K562 (cell line): ENCODE measurements around the gene CROCC2. TPM values are rescaled to one million over a fixed set of nuclear protein-coding genes. Genes with fewer than 3 reads are reported as not detected.

ENCODE experiments used
- ATAC-seq: fragments of 200-7000 bp; cut with Tn5 transposase; 3 replicates; pipeline ENCODE4 v1.9.1; 2020; ENCODE audit warnings: moderate library complexity
- BruUV-seq: library from RNA; stranded (reverse); fragments of 400-500 nt; replicated peaks from 2 replicates; lab custom pipeline; 2021; lab: Mats Ljungman, UMichigan
- CTCF ChIA-PET: fragments of 300-600 bp; formaldehyde crosslinking; extraction: SDS; loops from one replicate; lab custom pipeline; 2021; ENCODE audit warnings: low intra/inter-chr PET ratio; lab: Yijun Ruan, JAX
- POLR2A ChIA-PET: fragments of 300-600, 350-650 bp; sonication (Branson Sonifier 250); formaldehyde crosslinking; extraction: SDS; loops from one replicate; lab custom pipeline; 2021; ENCODE audit warnings: antibody characterized with exemption, inconsistent platforms; lab: Yijun Ruan, JAX
- DNase-seq, 4 experiments: peaks; one replicate each; pipeline versions ENCODE4 v3.0.0 to v3.0.0-alpha.2; 2011 to 2018; ENCODE audit warnings: low spot score in 3 of 4, mixed read lengths in 3 of 4; ENCODE audit errors: extremely low read depth in 1 of 4
- FAIRE-seq: peaks from 2 replicates; lab custom pipeline; 2011; peaks lifted over from hg19 to GRCh38; lab: Jason Lieb, UNC
- H2AFZ ChIP-seq: 2 replicates; pipeline ENCODE4 v1.6.0; 2011; ENCODE audit warnings: low read depth, low read length, control low read depth, inconsistent platforms
- H3K27ac ChIP-seq: fragments of 200-600 bp; 3 replicates; pipeline ENCODE4 v1.8.0; 2011; ENCODE audit warnings: low read depth, mild to moderate bottlenecking, control low read depth, inconsistent platforms, low read length, moderate library complexity, mixed read lengths; ENCODE audit errors: extremely low read depth
- H3K27me3 ChIP-seq, 2 experiments: fragments of 300-600 bp in 1 of 2; 2 replicates in 1 of 2; 3 replicates in 1 of 2; pipeline versions ENCODE4 v1.6.0 to v1.8.0; 2011; ENCODE audit warnings: inconsistent platforms in 2 of 2, low read length in 2 of 2, mild to moderate bottlenecking in 1 of 2, mixed read lengths in 1 of 2, moderate library complexity in 1 of 2; ENCODE audit not compliant: control insufficient read depth in 2 of 2, insufficient read depth in 2 of 2
- H3K36me3 ChIP-seq: fragments of 300-600 bp; 3 replicates; pipeline ENCODE4 v1.8.0; 2011; ENCODE audit warnings: mild to moderate bottlenecking, low read length, inconsistent platforms; ENCODE audit not compliant: control insufficient read depth, insufficient read depth
- H3K4me1 ChIP-seq, 2 experiments: fragments of 200-600 bp in 1 of 2; replicated peaks in 1 of 2; 2 replicates in 1 of 2; 3 replicates in 1 of 2; pipeline versions ENCODE4 v1.5.1 to v1.8.0; 2011; ENCODE audit warnings: inconsistent platforms in 2 of 2, low read length in 2 of 2, mild to moderate bottlenecking in 1 of 2, mixed read lengths in 1 of 2, moderate library complexity in 1 of 2; ENCODE audit not compliant: control insufficient read depth in 2 of 2, insufficient read depth in 2 of 2
- H3K4me2 ChIP-seq: 2 replicates; pipeline ENCODE4 v1.6.1; 2011; ENCODE audit warnings: low read length, control low read depth, inconsistent platforms, mixed read lengths; ENCODE audit not compliant: insufficient read depth
- H3K4me3 ChIP-seq: fragments of 200-600 bp; sonication (generic), shearing (Covaris generic); 2 replicates; pipeline ENCODE4 v1.5.1; 2016; ENCODE audit warnings: control low read depth, inconsistent platforms
- H3K79me2 ChIP-seq: fragments of 200-600 bp; 3 replicates; pipeline ENCODE4 v1.8.0; 2011; ENCODE audit warnings: low read length, inconsistent platforms; ENCODE audit not compliant: control insufficient read depth, insufficient read depth
- H3K9ac ChIP-seq, 2 experiments: 2 replicates each; pipeline versions ENCODE4 v1.6.0 to v1.6.1; 2011; ENCODE audit warnings: low read depth in 2 of 2, low read length in 2 of 2, control low read depth in 1 of 2, inconsistent platforms in 1 of 2, mild to moderate bottlenecking in 1 of 2, mixed read lengths in 1 of 2; ENCODE audit not compliant: insufficient read depth in 1 of 2
- H3K9me1 ChIP-seq: one replicate; pipeline ENCODE4 v1.6.0; 2011; ENCODE audit warnings: inconsistent platforms, mild to moderate bottlenecking, low read length, moderate library complexity; ENCODE audit not compliant: control insufficient read depth, insufficient read depth
- H3K9me3 ChIP-seq: replicated peaks from 2 replicates; pipeline ENCODE4 v1.5.1; 2011; ENCODE audit warnings: low read depth, low read length, inconsistent platforms; ENCODE audit not compliant: control insufficient read depth, insufficient read depth
- H4K20me1 ChIP-seq: replicated peaks from 2 replicates; pipeline ENCODE4 v1.6.1; 2011; ENCODE audit warnings: low read length, inconsistent platforms, mixed read lengths; ENCODE audit not compliant: control insufficient read depth, insufficient read depth
- KLF1 ChIP-seq: fragments of 450-650 bp; IDR thresholded peaks from 2 replicates; pipeline ENCODE4 v1.6.1; 2016; ENCODE audit warnings: missing genetic modification characterization, missing compliant biosample characterization
- MYNN ChIP-seq, 2 experiments: sonication (generic); formaldehyde crosslinking in 1 of 2; IDR thresholded peaks; 2 replicates each; pipeline versions ENCODE4 v1.5.0 to v1.6.1; 2016 to 2020; ENCODE audit warnings: antibody characterized with exemption in 1 of 2, missing genetic modification reagents in 1 of 2
- NFIC ChIP-seq: fragments of 450-650 bp; IDR thresholded peaks from 2 replicates; pipeline ENCODE4 v1.6.1; 2017; ENCODE audit warnings: mild to moderate bottlenecking, inconsistent platforms
- TOE1 ChIP-seq, 2 experiments: fragments of 450-650 bp in 1 of 2; sonication (generic) in 1 of 2; formaldehyde crosslinking in 1 of 2; IDR thresholded peaks; 2 replicates each; pipeline versions ENCODE4 v1.7.1 to v1.8.0; 2016 to 2022; ENCODE audit warnings: borderline replicate concordance in 2 of 2, mild to moderate bottlenecking in 2 of 2, antibody characterized with exemption in 1 of 2, inconsistent platforms in 1 of 2, low read depth in 1 of 2, missing genetic modification reagents in 1 of 2, moderate library complexity in 1 of 2
- XRCC5 ChIP-seq: fragments of 200-400 bp; formaldehyde crosslinking; IDR thresholded peaks from 2 replicates; pipeline ENCODE4 v1.6.1; 2017; ENCODE audit warnings: low read depth, mild to moderate bottlenecking, low read length
- ZNF124 ChIP-seq: sonication (generic); formaldehyde crosslinking; IDR thresholded peaks from 2 replicates; pipeline ENCODE4 v1.8.1; 2022; ENCODE audit warnings: missing genetic modification reagents
- ZNF3 ChIP-seq: fragments of 250-450 bp; sonication (Bioruptor Pico); IDR thresholded peaks from 2 replicates; pipeline ENCODE4 v1.5.0; 2021; ENCODE audit warnings: mild to moderate bottlenecking, moderate library complexity
- ZNF764 ChIP-seq: fragments of 250-450 bp; sonication (Bioruptor Pico); IDR thresholded peaks from 2 replicates; pipeline ENCODE4 v1.4.0; 2020; ENCODE audit warnings: low read depth, mild to moderate bottlenecking, moderate library complexity
- WGBS: fragments of 100-300 bp; shearing (Covaris generic); methylation state at CpG from one replicate; pipeline ENCODE4 v1.1.6; 2016; ENCODE audit warnings: low coverage, mixed read lengths; ENCODE audit not compliant: insufficient coverage; ENCODE audit errors: missing lambda C conversion rate; 5-methylcytosine and 5-hydroxymethylcytosine counted together
- in situ Hi-C: fragments of 300-500 bp; cut with MboI; formaldehyde crosslinking; loops from 4 replicates; pipeline ENCODE4 v1.15.0; 2018; ENCODE audit warnings: inconsistent platforms, mixed read lengths
- intact Hi-C: fragments of 100-400 bp; cut with micrococcal nuclease; formaldehyde crosslinking; loops from 2 replicates; pipeline ENCODE4 v1.14.2; 2022
- polyA plus RNA-seq, 8 experiments: library from polyadenylated mRNA; depleted of rRNA in 4 of 8; stranded (reverse) in 5 of 8; unstranded in 3 of 8; fragments of >200 nt; fragmentation: Nextera tagmentation in 2 of 8; fragmentation: Illumina TruSeq in 1 of 8; extraction: Ambion mirVana in 2 of 8; extraction: Trizol in 1 of 8; gene quantifications; 2 replicates each; pipeline versions ENCODE4 v1.2.1 to v1.2.3, GENCODE V29; 2011 to 2014; ENCODE audit warnings: inconsistent platforms in 1 of 8, missing spikeins in 1 of 8
- total RNA-seq, 7 experiments: library from RNA; depleted of rRNA in 6 of 7; stranded (reverse); fragments of >200 nt in 6 of 7; fragmentation: Illumina TruSeq in 2 of 7; extraction: Trizol in 2 of 7; gene quantifications; 2 replicates each; pipeline versions ENCODE4 v1.2.1 to v1.2.3, GENCODE V29; 2011 to 2021; ENCODE audit warnings: low replicate concordance in 1 of 7

The CROCC2 gene
- total and polyA plus RNA-seq, 9 of the 15 experiments (the other 6 are each of a cell fraction or from before 2014, with no cell fraction given) = not detected

DNA sequence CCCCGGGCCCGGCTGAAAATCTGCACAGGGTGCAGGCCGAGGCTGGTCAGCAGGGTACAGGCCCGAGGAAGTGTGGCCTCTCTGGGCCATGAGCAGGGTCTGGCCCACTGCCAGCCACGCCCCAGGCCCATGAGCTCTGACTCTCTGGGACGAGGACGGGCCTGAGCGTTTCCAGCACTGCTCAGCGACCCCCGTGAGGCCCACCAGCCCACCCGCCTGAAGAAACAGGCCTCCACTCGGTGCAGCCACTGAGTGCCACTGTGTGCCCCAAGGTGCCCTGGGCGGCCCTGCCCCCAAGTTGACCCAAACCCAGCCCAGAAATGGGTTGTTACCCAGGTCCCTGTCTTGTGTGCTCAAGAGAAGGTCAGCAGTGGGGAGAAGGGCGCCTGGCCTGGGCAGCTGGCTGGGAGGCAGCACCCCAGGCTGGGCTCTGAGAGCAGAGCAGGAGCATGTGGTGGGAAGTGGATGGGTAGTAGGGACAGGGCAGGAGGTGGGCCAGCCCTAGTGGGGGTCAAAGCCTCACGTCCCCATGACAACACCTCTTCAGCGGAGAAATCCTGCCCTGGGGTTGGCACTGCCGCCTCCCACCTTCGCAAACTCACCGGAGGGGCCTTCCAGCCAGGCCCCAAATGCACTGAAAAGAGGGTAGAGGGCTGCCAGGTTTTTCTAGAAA lies 90.2 kb downstream of the CROCC2 start:
- FAIRE-seq (no peak), ATAC-seq (no peak)

DNA sequence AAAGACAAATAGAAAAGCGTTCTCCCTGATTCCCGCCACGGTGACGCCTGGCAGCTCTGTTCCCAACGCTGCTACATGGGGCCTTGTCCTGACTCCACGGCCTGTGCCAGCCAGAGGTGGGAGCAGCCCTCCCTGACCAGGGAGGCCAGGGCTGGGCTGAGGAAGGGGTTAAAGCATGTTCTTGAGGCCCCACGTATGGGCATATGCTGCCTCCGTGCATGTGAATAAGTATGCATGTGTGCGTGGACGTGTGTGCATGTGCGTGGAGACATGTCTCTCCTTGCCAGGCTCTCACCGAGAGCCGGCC lies 90.7 kb downstream of the CROCC2 start:
- WGBS = 45% methylated on average over 6 of the region's 13 CpGs
- Histone ChIP-seq H3K4me2 (no peak overlapping the region), H3K9me1 (no peaks in the 10 kb centered on the region), H3K9me3 (no peaks in the 10 kb centered on the region), H3K27me3 (peaks cover 0 to 51% of the 10 kb centered on the region in 2 experiments; a peak in 2 of 5 replicates), H3K4me1 (peaks cover 0 to 38% of the 10 kb centered on the region in 2 experiments; a peak in 2 of 5 replicates), H3K36me3 (no peaks in the 10 kb centered on the region), H3K4me3 (no peak overlapping the region), H3K9ac (no peak overlapping the region), H2AFZ (no peak overlapping the region), H4K20me1 (peaks cover 10% of the 10 kb centered on the region), H3K27ac (no peak overlapping the region), H3K79me2 (no peaks in the 10 kb centered on the region)
- ChIA-PET CTCF (no interaction called here), POLR2A (no interaction called here)
- intact Hi-C loops (no loop called here), in situ Hi-C loops (no loop called here)
- ATAC-seq = no peak
- FAIRE-seq = no peak
- BruUV-seq = no TSS peak
- DNase-seq = no peak
- TF ChIP-seq ZNF764 (CRISPR knock-in tag) (no peak), TOE1 (IDR thresholded peaks at IDR 0.05; ENCODE audit: borderline replicate concordance) (no peak), TOE1 (CRISPR knock-in tag; IDR thresholded peaks at IDR 0.05; ENCODE audit: borderline replicate concordance, low read depth) (no peak), MYNN (IDR thresholded peaks at IDR 0.05) (no peak), MYNN (CRISPR knock-in tag; IDR thresholded peaks at IDR 0.05) (no peak), ZNF3 (no peak), XRCC5 (no peak), KLF1 (no peak)

More for the DNA sequence above, 90.2 kb downstream of the CROCC2 start:
- Histone ChIP-seq H3K27me3 (peaks cover 0 to 56% of the 10 kb centered on the region in 2 experiments; a peak in 2 of 5 replicates), H2AFZ (no peak overlapping the region), H3K9me3 (no peaks in the 10 kb centered on the region), H3K9me1 (no peaks in the 10 kb centered on the region), H3K4me2 (no peak overlapping the region), H3K27ac (no peak overlapping the region), H4K20me1 (peaks cover 11% of the 10 kb centered on the region), H3K9ac (no peak overlapping the region), H3K4me3 (no peak overlapping the region), H3K79me2 (no peaks in the 10 kb centered on the region), H3K36me3 (no peaks in the 10 kb centered on the region), H3K4me1 (peaks cover 0 to 38% of the 10 kb centered on the region in 2 experiments; a peak in 2 of 5 replicates)
- TF ChIP-seq ZNF124 (CRISPR knock-in tag) (no peak), NFIC (peak; percentile 45; the same call in 1 of the 2 replicates)
- WGBS = 46% methylated on average over 13 of the region's 19 CpGs
- CTCF ChIA-PET = no interaction called here
- in situ Hi-C loops (no loop called here), intact Hi-C loops (no loop called here)
- POLR2A ChIA-PET = no interaction called here
- no TSS peak for BruUV-seq
- DNase-seq = no peak
